HCT116 (cell line): ENCODE data around the gene CPT1B. TPM values are rescaled to one million over a fixed set of nuclear protein-coding genes. Genes with fewer than 3 reads are reported as not detected.

Experiments
- ATAC-seq: fragments of 200-7000 bp; cut with Tn5 transposase; 2 replicates; pipeline ENCODE4 v1.9.1; 2020; ENCODE audit warnings: mild to moderate bottlenecking, moderate library complexity
- BruUV-seq: library from RNA; stranded (reverse); fragments of 400-500 nt; replicated peaks from 2 replicates; lab custom pipeline; 2021; lab: Mats Ljungman, UMichigan
- CTCF ChIA-PET: fragments of 300-600 bp; sonication (Branson Sonifier 250); formaldehyde crosslinking; loops from one replicate; lab custom pipeline; 2021; ENCODE audit warnings: antibody characterized with exemption; lab: Charles Lee
- POLR2A ChIA-PET: fragments of 300-600, 350-600 bp; sonication (Branson Sonifier 250); formaldehyde crosslinking; loops from one replicate; lab custom pipeline; 2021; ENCODE audit warnings: antibody characterized with exemption; lab: Charles Lee
- RAD21 ChIA-PET, 2 experiments: fragments of 300-600 bp; sonication (Branson Sonifier 250); formaldehyde crosslinking; loops; one replicate each; lab custom pipeline; 2023; ENCODE audit warnings: low total read pairs in 2 of 2; ENCODE audit not compliant: uncharacterized antibody in 2 of 2, unreplicated experiment in 2 of 2, low non-redundant PET in 1 of 2; lab: Charles Lee
- DNase-seq: peaks from one replicate; pipeline ENCODE4 v3.0.0-alpha.2; 2010; ENCODE audit warnings: low read depth, low spot score
- H2AFZ ChIP-seq: fragments of 200-600 bp; shearing (Covaris generic), sonication (generic); 2 replicates; pipeline ENCODE4 v1.6.1; 2017; ENCODE audit warnings: low read depth, mixed run types, mixed read lengths, antibody characterized with exemption, low read length; ENCODE audit not compliant: poor library complexity, severe bottlenecking
- H3K27ac ChIP-seq: 2 replicates; pipeline ENCODE4 v1.5.1; 2012; ENCODE audit warnings: low read depth, low read length
- H3K27me3 ChIP-seq: fragments of 200-600 bp; sonication (generic); 2 replicates; pipeline ENCODE4 v1.6.1; 2016; ENCODE audit warnings: mixed run types, low read length, mixed read lengths; ENCODE audit not compliant: insufficient read depth
- H3K36me3 ChIP-seq, 2 experiments: fragments of 200-500 bp in 1 of 2; fragments of 200-600 bp in 1 of 2; sonication (Bioruptor generic) in 1 of 2; sonication (generic) in 1 of 2; 2 replicates each; pipeline versions ENCODE4 v1.5.1 to v1.6.1; 2014 to 2016; ENCODE audit warnings: low read length in 2 of 2, inconsistent platforms in 1 of 2, mixed read lengths in 1 of 2, mixed run types in 1 of 2; ENCODE audit not compliant: insufficient read depth in 2 of 2, control insufficient read depth in 1 of 2
- H3K4me1 ChIP-seq, 2 experiments: fragments of 200-600 bp in 1 of 2; sonication (generic) in 1 of 2; 2 replicates each; pipeline versions ENCODE4 v1.5.1 to v1.6.1; 2012 to 2017; ENCODE audit warnings: low read length in 2 of 2, inconsistent platforms in 1 of 2, mild to moderate bottlenecking in 1 of 2, mixed read lengths in 1 of 2, mixed run types in 1 of 2, moderate library complexity in 1 of 2; ENCODE audit not compliant: insufficient read depth in 2 of 2, control insufficient read depth in 1 of 2
- H3K4me2 ChIP-seq: fragments of 200-600 bp; sonication (generic); 2 replicates; pipeline ENCODE4 v1.6.1; 2017; ENCODE audit warnings: mixed run types, low read length, mixed read lengths
- H3K4me3 ChIP-seq, 2 experiments: fragments of 200-600 bp in 1 of 2; sonication (generic) in 1 of 2; replicated peaks in 1 of 2; 2 replicates each; pipeline ENCODE4 v1.5.1; 2011 to 2016; ENCODE audit warnings: low read length in 2 of 2, control low read depth in 1 of 2, low read depth in 1 of 2, mild to moderate bottlenecking in 1 of 2, mixed read lengths in 1 of 2, mixed run types in 1 of 2
- H3K79me2 ChIP-seq: fragments of 200-600 bp; sonication (generic); 2 replicates; pipeline ENCODE4 v1.6.1; 2017; ENCODE audit warnings: mild to moderate bottlenecking, mixed run types, low read length, moderate library complexity, mixed read lengths; ENCODE audit not compliant: insufficient read depth
- H3K9ac ChIP-seq: fragments of 200-600 bp; sonication (generic); 2 replicates; pipeline ENCODE4 v1.6.1; 2016; ENCODE audit warnings: low read length, mixed read lengths
- H3K9me2 ChIP-seq: fragments of 200-600 bp; sonication (generic), shearing (Covaris generic); 2 replicates; pipeline ENCODE4 v1.6.1; 2017; ENCODE audit warnings: mixed run types, mild to moderate bottlenecking, moderate library complexity; ENCODE audit not compliant: insufficient read depth
- H3K9me3 ChIP-seq, 2 experiments: fragments of 200-500 bp in 1 of 2; fragments of 200-600 bp in 1 of 2; sonication (Bioruptor generic) in 1 of 2; sonication (generic) in 1 of 2; 2 replicates each; pipeline ENCODE4 v1.6.1; 2014 to 2017; ENCODE audit warnings: low read length in 2 of 2, mixed read lengths in 2 of 2, inconsistent platforms in 1 of 2, low read depth in 1 of 2, mild to moderate bottlenecking in 1 of 2, mixed run types in 1 of 2, moderate library complexity in 1 of 2; ENCODE audit not compliant: control insufficient read depth in 1 of 2, insufficient read depth in 1 of 2
- H4K20me1 ChIP-seq: fragments of 200-600 bp; sonication (generic), shearing (Covaris generic); 2 replicates; pipeline ENCODE4 v1.6.1; 2017; ENCODE audit warnings: mixed run types, mild to moderate bottlenecking, moderate library complexity; ENCODE audit not compliant: insufficient read depth
- CBX3 ChIP-seq: IDR thresholded peaks from 2 replicates; pipeline ENCODE4 v1.6.1; 2012; ENCODE audit warnings: low read depth
- POLR2AphosphoS5 ChIP-seq: IDR thresholded peaks from 2 replicates; pipeline ENCODE4 v1.6.1; 2011; ENCODE audit warnings: mild to moderate bottlenecking, low read depth, low read length, moderate library complexity
- ZFX ChIP-seq: fragments of 450-650 bp; IDR thresholded peaks from 2 replicates; pipeline ENCODE4 v1.6.1; 2017
- intact Hi-C: fragments of 100-400 bp; cut with micrococcal nuclease; formaldehyde crosslinking; loops from 2 replicates; pipeline ENCODE4 v1.10.0; 2022
- total RNA-seq: library from RNA; stranded (reverse); gene quantifications from one replicate; pipeline ENCODE4 v1.2.1, GENCODE V29; 2021; ENCODE audit not compliant: unreplicated experiment
- TF ChIP-seq, protein P1 (sequence below): IDR thresholded peaks from 2 replicates; pipeline ENCODE4 v1.6.1; 2012

Gene CPT1B
- total RNA-seq, 1 experiment from 2014 or later = 35.1 TPM

- RAD21 ChIA-PET = interaction anchor here in 1 of 2 experiments (2.2 kb wide), 1 partner anchor 39 kb away, joined by 5 read pairs; the partner anchor contains the start of gene SYCE3
- DNase-seq (no peak), ATAC-seq (no peak)
- Histone ChIP-seq H3K9me3 (no peaks in the 10 kb centered on the region), H3K27ac (peak overlapping the region; percentile 100), H3K4me2 (peak overlapping the region; percentile 99), H3K36me3 (peaks cover 0 to 18% of the 10 kb centered on the region in 2 experiments; a peak in 2 of 4 replicates), H2AFZ (no peak overlapping the region), H3K4me3 (peak overlapping the region; percentile 78 to 85), H3K9me2 (no peaks in the 10 kb centered on the region), H3K9ac (peak overlapping the region; percentile 93), H3K79me2 (peaks cover 25% of the 10 kb centered on the region), H3K4me1 (peaks cover 13 to 49% of the 10 kb centered on the region in 2 experiments; a peak in 3 of 4 replicates), H3K27me3 (no peaks in the 10 kb centered on the region), H4K20me1 (no peaks in the 10 kb centered on the region)
- CTCF ChIA-PET = no interaction called here
- intact Hi-C loops = no loop called here
- POLR2A ChIA-PET = interaction anchor here (1.0 kb wide), 1 partner anchor 9 kb away, joined by 3 read pairs; no protein-coding TSS in a partner anchor
- no peak for TF ChIP-seq CBX3
- TF ChIP-seq POLR2AphosphoS5 = 0 out of 2 replicates have a peak, but pooled peaks have one; percentile 38
- BruUV-seq = no TSS peak
Observed at GRCh38 chr22:50523806-50524675, 54.2 kb downstream of the CPT1B start.

GRCh38 chr22:50523458-50523805, 54.8 kb downstream of the CPT1B start:
- Histone ChIP-seq H3K9me3 (no peaks in the 10 kb centered on the region), H2AFZ (no peak overlapping the region), H3K9me2 (no peaks in the 10 kb centered on the region), H3K4me2 (no peak overlapping the region; the same call in 1 of the 2 replicates), H3K27ac (peak overlapping the region; percentile 100; the same call in 1 of the 2 replicates), H3K4me3 (no peak overlapping the region), H3K9ac (no peak overlapping the region), H3K79me2 (peaks cover 25% of the 10 kb centered on the region), H3K36me3 (peaks cover 0 to 19% of the 10 kb centered on the region in 2 experiments; a peak in 2 of 4 replicates), H3K27me3 (no peaks in the 10 kb centered on the region), H4K20me1 (no peaks in the 10 kb centered on the region), H3K4me1 (peaks cover 13 to 43% of the 10 kb centered on the region in 2 experiments; a peak in 3 of 4 replicates)
- intact Hi-C loops = no loop called here
- POLR2A ChIA-PET = no interaction called here
- TF ChIP-seq, protein P1, sequence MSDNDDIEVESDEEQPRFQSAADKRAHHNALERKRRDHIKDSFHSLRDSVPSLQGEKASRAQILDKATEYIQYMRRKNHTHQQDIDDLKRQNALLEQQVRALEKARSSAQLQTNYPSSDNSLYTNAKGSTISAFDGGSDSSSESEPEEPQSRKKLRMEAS = no peak
- no peak for TF ChIP-seq ZFX
- RAD21 ChIA-PET = no interaction called here
- DNase-seq (no peak), ATAC-seq (no peak)
- no TSS peak for BruUV-seq
- CTCF ChIA-PET = no interaction called here
